Erythroblast (primary cell): Measurements from ENCODE around the gene UNC119.

Experiments
- DNase-seq, 2 experiments: peaks; one replicate each; lab custom pipeline; 2025; lab: John Stamatoyannopoulos, UW
- GATA1 ChIP-seq: IDR thresholded peaks from 2 replicates; pipeline ENCODE4 v1.6.1; 2011; ENCODE audit warnings: low read depth, mild to moderate bottlenecking, control low read depth, low read length, moderate library complexity
- POLR2A ChIP-seq: IDR thresholded peaks from 2 replicates; pipeline ENCODE4 v1.6.1; 2011; ENCODE audit warnings: mild to moderate bottlenecking, low read length

UNC119 gene

DNA sequence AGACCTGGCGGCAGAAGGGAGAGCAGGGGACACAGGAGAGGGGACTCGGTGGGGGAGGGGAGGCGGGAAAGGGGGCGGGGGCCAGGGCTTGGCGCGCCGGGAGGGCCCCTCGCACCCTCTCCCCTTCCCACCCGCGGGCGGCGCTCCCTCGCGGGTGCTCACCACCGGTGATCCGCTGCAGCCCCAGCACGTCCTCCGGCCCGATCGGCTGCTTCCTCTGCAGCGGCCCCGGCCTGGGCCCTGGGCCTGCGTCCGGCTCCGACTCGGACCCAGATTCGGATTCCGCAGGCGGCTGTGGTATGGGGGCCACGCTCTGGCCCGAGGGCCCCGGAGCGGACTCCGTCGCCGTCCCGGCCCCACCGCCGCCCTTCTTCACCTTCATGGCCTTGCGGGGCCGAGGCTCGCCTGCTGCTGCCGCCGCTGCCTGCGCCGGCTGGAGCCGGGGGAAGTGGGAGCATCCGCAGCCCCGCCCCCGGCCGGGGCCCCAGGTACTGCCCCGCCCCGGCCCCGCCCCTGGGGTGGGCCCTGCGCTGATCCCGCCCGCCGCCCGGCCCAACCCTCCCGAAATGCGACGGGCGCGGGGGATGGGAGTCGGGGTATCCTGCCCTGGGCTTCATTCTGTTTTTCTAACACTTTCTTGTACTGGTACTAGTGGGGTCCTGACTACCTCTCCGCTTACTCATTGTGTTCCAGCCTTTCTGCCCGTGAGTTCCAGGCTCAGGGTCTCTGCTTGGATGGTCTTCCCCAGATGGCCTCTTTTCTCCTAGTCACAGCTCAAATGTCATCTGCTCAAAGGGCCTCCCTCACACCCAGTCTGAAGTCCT is at the start of gene UNC119:
Gene UNC119 (minus strand): TSS at position 449 of the 824 bp plus-strand sequence. CDS start 67 bp downstream, at position 382.
- no peak for TF ChIP-seq POLR2A
- no peak for TF ChIP-seq GATA1
- DNase-seq, result peak; percentile 66 to 75

DNA sequence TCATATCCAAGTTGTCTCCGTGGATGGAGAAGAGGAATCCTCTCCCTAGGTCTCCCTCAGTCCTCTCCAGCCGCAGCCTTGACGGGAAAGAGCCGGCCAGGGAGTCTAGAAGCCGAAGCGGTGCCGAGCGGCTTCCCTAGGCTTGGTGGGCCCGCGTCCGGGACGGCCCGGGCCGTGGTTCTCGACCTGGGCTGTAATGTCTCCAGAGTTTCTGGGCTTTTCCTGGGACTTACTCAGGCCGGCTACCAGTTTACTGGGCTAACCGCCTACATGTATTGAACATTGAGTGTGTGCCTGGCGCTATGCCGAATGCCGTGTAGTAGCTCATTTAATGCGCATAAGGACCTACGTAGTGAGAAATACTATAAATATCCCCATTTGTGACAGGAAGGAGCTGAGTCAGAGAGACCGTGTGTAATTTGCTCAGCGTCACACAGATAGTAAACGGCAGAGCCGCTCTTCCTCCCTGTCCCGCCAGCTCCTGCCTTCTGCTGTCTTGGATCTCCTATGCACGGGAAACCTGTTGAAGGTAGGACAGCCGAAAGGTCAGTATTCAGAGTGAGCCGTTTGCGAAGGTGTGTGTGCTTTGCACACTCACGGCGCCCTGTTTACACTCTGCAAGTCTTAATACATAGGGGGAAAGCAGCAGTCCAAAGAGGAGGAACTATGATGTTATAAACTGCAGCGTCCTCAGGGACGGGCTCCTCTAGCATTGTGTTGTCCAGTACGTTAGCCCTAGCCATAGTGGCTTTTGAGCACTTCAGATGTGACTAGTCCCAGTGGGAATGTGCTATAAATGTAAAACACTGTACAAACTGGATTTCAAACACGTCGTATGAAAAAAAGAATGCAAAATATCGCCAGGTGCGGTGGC is 47.1 kb upstream of the UNC119 start:
- peak; percentile 86 to 91 for DNase-seq
- TF ChIP-seq POLR2A, result peak; percentile 90
- no peak for TF ChIP-seq GATA1

GRCh38 chr17:28598799-28599310 is 46.4 kb upstream of the UNC119 start, which contains the start of gene SPAG5:
TSS of gene SPAG5 (minus strand) at chr17:28599025. CDS start at chr17:28598946, 79 bp downstream.
- TF ChIP-seq GATA1 (no peak), POLR2A (peak; percentile 99)
- peak; percentile 97 to 98 for DNase-seq

- DNase-seq, result no peak
- TF ChIP-seq POLR2A (no peak), GATA1 (no peak)
Observed at GRCh38 chr17:28598389-28598788, 46.0 kb upstream of the UNC119 start.

DNA sequence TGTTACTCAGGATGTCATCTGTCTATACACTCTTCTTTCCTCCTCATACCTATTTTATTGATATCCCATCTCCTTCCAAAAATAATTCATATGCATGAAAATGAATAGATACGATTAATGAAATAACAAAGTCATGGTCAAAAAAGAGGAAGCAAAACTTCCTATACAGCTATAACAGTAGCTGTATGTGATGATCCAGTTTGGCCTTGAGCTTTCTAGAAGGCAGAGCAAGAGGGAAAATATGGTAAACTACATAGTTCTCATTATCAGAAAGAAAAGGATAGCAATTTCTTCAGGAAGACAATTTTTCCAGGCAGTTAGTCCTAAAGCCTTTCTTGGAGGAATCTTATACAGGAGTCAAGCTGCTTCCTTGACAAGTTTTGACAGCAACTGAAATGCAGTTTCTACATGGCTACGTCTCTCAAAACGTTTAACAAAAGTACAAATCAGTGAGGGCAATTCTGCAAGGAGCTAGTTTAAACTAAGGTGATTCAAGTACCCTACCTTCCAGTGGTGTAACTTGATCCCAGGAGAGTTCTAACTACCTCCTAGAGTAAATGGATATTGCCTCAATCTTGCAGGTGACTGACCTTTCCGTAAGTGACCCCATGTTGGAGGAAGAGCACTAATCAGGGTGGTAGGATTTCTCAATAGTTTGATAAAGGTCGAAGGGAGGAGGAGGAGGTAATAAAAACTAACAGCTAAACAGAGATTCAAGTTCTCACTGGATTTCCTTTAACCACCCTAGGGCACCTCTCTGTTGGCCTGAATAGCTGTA is 45.4 kb upstream of the UNC119 start:
- no peak for DNase-seq
- no peak for TF ChIP-seq GATA1
- no peak for TF ChIP-seq POLR2A

DNA sequence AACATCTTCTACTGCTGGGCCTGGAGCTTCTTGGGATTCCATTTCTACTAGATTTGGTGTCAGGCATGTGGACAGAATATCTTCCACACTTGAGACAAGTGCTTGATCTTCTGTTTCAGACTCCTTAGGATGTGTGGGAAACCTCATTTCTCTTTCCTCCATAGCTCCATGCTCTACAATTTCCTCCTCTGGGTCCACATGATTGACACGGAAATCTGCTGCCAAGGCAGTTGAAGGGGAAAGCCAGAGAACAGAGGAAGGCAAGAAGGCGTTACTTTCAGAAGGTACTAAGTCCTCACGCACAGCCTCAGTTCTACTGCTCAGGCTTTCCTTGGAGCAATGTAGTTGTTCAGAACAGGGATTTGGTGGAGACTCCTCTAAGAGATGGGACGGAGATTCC is 39.8 kb upstream of the UNC119 start:
- DNase-seq, result no peak
- TF ChIP-seq POLR2A, result no peak
- TF ChIP-seq GATA1, result no peak

- TF ChIP-seq POLR2A (no peak), GATA1 (no peak)
- DNase-seq, result no peak
Observed at GRCh38 chr17:28585851-28586250, 33.4 kb upstream of the UNC119 start.

GRCh38 chr17:28584434-28584833 is 32.0 kb upstream of the UNC119 start:
- DNase-seq, result no peak
- TF ChIP-seq POLR2A (no peak), GATA1 (no peak)

DNA sequence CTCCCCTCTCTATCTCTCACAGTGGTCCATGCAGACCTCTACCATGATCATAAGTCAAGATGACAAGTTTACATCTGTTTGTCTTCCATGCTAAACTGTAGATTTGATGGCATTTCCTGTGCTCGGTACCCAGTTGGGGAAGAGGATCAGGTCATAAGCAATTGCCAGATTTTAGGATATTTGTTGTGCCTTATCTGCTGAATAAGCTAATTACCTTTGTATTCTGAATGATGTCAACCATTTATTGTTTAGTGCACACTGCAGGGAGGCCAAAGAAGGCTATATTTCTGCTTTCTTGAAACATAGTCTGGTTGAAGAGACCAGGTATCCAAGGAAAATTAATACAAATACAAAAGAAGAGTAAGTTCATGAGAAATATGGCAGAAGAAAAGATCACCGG is 30.1 kb upstream of the UNC119 start:
- DNase-seq, result no peak

GRCh38 chr17:28580959-28581358 is 28.5 kb upstream of the UNC119 start:
- DNase-seq, result no peak
- TF ChIP-seq POLR2A (no peak), GATA1 (no peak)

More for the DNA sequence above, 30.1 kb upstream of the UNC119 start:
- TF ChIP-seq POLR2A, result no peak
- TF ChIP-seq GATA1, result no peak

GRCh38 chr17:28579526-28579925 is 27.1 kb upstream of the UNC119 start:
- DNase-seq, result no peak
- TF ChIP-seq GATA1 (no peak), POLR2A (no peak)

GRCh38 chr17:28578246-28579195 is 26.1 kb upstream of the UNC119 start:
- no peak for DNase-seq
- TF ChIP-seq POLR2A (no peak), GATA1 (no peak)
